T-helper 1 cell treated with Interleukin-12 subunit alpha and Interleukin-12 subunit beta and Interleukin-4 antibody, amounts not matched to agents 30 μg/mL and 1 μg/mL, for 36 hours (primary cell): ENCODE results near the gene PDE6D.

Experiments
- H3K27ac Mint-ChIP-seq: one replicate; pipeline ENCODE4 v1.8.0; 2021; ENCODE audit warnings: mild to moderate bottlenecking, mixed read lengths
- H3K27me3 Mint-ChIP-seq: one replicate; pipeline ENCODE4 v1.8.0; 2021; ENCODE audit warnings: low read depth, mixed read lengths
- H3K36me3 Mint-ChIP-seq: one replicate; pipeline ENCODE4 v1.8.0; 2021; ENCODE audit warnings: low read depth, mixed read lengths
- H3K4me1 Mint-ChIP-seq: one replicate; pipeline ENCODE4 v1.8.0; 2021; ENCODE audit warnings: low read depth, mixed read lengths
- H3K4me3 Mint-ChIP-seq: one replicate; pipeline ENCODE4 v1.8.0; 2021; ENCODE audit warnings: mild to moderate bottlenecking, moderate library complexity, mixed read lengths
- H3K9me3 Mint-ChIP-seq: one replicate; pipeline ENCODE4 v1.8.0; 2021; ENCODE audit warnings: mixed read lengths

Gene PDE6D

DNA sequence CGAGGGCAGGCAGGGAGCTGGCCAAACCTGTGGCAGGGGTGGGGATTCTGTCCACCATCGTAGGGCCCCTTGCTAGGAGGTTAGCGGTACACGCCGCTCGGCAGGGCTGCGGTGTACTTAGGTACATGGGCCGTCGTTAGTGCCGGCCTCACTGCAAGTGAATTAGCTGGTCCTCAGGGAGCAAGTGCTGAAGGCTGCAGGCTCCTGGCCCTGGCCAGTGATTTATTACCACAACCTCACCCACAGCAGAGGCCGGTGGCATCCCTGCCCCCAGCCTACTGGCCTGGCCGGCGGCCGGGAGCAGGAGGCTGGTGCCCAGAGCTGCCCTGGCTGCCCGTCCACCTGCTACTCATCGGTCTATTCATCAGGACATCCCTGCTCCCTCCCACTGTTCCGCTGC lies 92.4 kb downstream of the PDE6D start:
- Mint-ChIP-seq H3K27me3 (no peaks in the 10 kb centered on the region), H3K36me3 (no peaks in the 10 kb centered on the region), H3K4me1 (peaks cover 3% of the 10 kb centered on the region), H3K4me3 (no peak overlapping the region), H3K9me3 (no peaks in the 10 kb centered on the region), H3K27ac (no peak overlapping the region)

DNA sequence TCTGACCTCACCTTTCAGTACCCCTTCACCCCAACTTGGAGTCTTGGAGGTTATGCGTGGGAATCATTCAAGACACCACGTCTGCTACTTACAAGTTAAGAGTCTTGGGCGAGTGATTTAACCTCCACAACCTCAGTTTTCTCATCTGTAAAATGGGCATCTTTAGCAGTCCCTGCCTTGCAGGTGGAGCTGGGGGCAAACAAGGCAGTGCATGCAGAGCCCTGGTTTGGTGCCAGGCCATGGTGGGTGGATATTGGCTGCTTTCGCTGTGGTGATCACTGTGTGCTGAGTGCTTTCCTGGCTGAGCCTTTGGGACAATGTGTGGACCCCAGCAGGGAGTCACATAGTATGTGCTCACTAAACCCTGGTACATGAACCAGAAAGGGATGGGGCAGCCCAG lies 93.1 kb downstream of the PDE6D start:
- Mint-ChIP-seq H3K36me3 (no peaks in the 10 kb centered on the region), H3K27me3 (no peaks in the 10 kb centered on the region), H3K4me3 (no peak overlapping the region)

DNA sequence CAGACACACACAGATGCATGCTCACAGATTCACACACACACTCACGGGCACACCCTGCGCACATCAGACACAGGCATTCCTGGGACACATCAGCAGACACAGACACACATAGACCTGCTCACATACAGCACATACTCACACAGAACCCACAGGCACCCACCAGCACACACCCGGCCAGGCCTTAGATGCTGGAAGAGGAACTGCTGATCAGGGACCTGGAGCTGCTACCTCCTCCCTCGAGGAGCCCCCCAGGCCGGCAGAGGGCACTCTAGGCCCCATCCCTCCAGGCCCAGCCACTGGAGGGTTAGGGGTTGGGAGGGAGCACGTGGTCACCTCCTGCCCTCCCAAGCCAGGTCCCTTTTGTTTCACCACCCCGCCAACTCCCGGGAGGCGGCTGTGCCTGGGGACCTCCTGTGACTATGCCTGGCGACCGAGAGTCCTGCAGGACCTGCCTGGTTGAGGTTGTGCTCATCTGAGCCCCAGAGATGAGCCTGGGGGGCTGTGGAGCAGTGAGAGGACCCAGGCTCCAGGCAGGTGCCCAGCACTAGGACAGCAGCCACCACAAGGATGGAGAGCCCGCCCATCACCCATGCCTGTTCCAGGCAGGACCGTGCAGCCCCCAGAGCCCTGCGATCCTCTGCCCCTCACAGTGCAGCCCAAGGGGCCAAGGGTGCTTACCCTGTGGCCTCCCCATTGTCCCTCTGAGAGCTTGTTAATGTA lies 93.8 kb downstream of the PDE6D start:
- Mint-ChIP-seq H3K4me3 (no peak overlapping the region), H3K4me1 (peaks cover 3% of the 10 kb centered on the region), H3K27ac (no peak overlapping the region), H3K36me3 (no peaks in the 10 kb centered on the region), H3K9me3 (no peaks in the 10 kb centered on the region), H3K27me3 (no peaks in the 10 kb centered on the region)

More for the DNA sequence above, 93.1 kb downstream of the PDE6D start:
- Mint-ChIP-seq H3K4me1 (peaks cover 3% of the 10 kb centered on the region), H3K9me3 (no peaks in the 10 kb centered on the region), H3K27ac (no peak overlapping the region)

DNA sequence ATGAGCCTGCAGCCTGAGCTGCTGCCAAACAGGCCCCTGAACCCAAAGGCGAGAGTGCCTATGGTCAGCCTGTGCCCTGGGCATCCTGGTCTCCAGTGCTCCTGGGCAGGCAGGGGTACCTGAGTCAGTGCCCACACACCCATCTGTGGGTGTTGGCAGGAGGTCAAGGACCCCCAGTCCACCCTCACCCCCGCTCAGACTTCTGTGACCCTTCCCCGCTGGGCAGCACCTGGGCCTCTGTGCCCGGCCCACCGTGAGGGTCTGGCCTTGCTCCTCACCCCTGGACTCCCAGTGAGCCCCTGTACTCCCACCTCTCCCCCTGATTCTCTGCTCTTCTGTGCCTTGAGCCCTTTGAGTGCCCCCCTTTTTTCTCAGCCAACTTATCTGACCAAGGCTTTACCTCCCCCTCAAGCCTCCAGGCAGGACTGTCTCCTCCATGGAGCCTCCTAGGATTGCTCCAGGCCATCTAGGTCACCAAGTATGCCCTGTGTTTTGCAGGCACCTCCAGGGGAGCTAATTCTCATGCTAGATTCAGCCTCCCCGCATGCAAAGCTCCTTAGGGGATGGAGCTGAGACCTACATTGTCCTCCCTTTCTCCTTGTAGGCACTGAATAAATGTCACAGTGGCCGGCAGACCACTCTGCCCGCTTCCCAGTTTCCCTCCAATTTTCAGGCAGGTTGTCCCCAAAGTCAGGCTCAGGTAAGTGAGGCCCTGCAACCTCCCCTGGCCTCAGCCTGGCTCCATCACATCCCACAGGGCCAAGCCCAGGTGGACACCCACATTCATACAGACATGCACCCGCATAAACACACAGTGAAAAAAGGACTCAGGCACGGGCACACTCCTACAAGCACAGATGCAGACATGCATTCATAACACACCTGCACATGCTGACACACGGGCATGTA lies 94.6 kb downstream of the PDE6D start:
- Mint-ChIP-seq H3K27me3 (peaks cover 4% of the 10 kb centered on the region), H3K27ac (no peak overlapping the region), H3K9me3 (no peaks in the 10 kb centered on the region), H3K36me3 (no peaks in the 10 kb centered on the region), H3K4me1 (peaks cover 6% of the 10 kb centered on the region), H3K4me3 (no peak overlapping the region)

DNA sequence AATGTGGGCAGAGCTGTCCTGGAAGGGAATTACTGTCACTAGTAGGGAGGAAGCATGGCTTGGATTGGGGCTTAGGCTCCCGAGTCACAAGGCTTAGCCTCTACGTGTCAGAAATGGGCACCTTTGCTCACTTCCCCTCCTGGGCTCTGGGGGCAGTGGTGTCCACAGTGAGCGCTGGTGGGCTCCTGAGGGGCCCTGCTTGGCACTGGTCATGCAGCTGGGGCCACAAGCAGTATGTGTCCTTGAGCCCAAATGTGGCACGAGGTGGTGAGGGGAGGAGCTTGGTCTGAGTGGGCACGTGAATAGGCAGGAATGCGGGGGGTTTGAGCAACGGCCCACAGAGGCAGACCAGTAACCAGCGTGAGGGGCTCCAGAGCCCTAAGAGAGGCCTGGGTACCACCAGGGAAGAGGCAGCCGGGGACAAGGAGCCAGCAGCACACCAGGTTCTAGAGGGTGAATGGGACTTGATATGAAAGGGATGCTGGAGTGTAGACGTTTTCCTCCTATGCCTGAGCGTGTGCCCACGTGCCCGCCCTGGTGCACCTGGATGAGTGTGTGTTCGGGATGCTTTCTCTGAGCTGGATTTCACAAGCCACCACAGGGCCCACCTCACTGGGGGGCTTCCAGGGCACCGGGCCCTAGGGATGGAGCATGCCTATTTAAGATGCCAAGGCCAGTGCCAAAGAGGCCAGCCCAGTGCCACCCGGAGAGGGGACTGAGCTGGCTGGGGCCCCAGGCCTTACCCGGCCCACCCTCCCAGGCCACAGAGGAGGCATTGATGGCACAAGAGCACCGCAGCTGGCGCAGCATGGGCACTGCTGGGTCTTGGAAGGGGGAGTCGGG lies 95.5 kb downstream of the PDE6D start:
- Mint-ChIP-seq H3K4me3 (no peak overlapping the region), H3K27me3 (peaks cover 5% of the 10 kb centered on the region), H3K27ac (no peak overlapping the region), H3K9me3 (no peaks in the 10 kb centered on the region), H3K36me3 (no peaks in the 10 kb centered on the region), H3K4me1 (peaks cover 6% of the 10 kb centered on the region)

GRCh38 chr2:231684314-231685223 lies 96.5 kb downstream of the PDE6D start:
- no peaks in the 10 kb centered on the region for H3K36me3 Mint-ChIP-seq
- H3K4me1 Mint-ChIP-seq = peaks cover 8% of the 10 kb centered on the region

DNA sequence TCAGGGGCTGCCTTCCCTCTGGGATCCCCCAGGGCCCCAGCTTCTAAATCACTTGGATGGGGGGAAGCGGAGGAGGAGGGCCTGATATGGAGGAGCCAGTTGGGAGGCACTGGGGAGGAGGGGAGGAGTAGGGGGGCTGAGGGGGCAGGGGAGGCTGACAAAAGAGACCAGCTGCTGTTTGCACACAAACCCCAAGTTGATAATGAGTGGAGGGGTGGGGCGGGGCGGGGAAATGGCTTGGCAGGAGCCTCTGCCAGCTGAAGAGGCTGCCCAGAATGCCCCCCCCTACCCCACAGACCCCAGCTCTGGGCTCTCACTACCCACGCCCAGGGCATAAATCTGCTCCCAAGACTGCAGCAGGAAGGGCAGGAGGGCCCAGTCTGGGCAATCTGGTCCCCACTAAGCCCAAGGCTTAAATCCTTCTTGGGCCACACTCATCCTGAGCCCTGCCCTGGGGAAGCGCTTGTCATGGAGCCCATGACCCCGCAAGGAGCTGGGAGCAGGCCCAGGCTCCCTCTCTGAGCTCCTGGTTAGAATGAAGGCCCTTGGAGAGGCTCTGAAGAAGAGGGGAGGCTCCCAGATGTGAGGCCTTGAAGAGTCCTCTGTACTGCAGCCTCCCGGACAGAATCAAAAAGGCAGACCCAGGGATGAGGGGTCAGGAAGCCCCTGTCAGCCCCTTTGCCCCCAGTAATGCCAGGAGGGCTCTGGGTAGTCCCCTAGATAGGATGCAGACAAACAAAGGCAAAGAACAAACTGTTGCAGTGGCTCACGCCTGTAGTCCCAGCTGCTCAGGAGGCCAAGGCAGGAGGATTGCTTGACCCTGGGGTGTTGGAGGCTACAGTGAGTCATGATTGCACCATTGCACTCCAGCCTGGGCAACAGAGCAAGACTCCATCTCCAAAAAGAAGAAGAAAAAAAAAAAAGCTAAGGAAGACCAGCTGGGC lies 97.5 kb downstream of the PDE6D start:
- Mint-ChIP-seq H3K4me1 (peaks cover 8% of the 10 kb centered on the region), H3K9me3 (no peaks in the 10 kb centered on the region), H3K27ac (no peak overlapping the region), H3K27me3 (peaks cover 10% of the 10 kb centered on the region), H3K4me3 (no peak overlapping the region), H3K36me3 (no peaks in the 10 kb centered on the region)

More at GRCh38 chr2:231684314-231685223, 96.5 kb downstream of the PDE6D start:
- Mint-ChIP-seq H3K9me3 (no peaks in the 10 kb centered on the region), H3K27me3 (peaks cover 10% of the 10 kb centered on the region), H3K27ac (no peak overlapping the region), H3K4me3 (no peak overlapping the region)

GRCh38 chr2:231682603-231683291 lies 98.3 kb downstream of the PDE6D start:
- no peak overlapping the region for H3K4me3 Mint-ChIP-seq

More at GRCh38 chr2:231682603-231683291, 98.3 kb downstream of the PDE6D start:
- Mint-ChIP-seq H3K36me3 (no peaks in the 10 kb centered on the region), H3K27me3 (peaks cover 10% of the 10 kb centered on the region), H3K27ac (no peak overlapping the region), H3K4me1 (peaks cover 9% of the 10 kb centered on the region), H3K9me3 (no peaks in the 10 kb centered on the region)
